SU-DHL-6 (cell line): ENCODE results near the gene WASF3.
"Not testable (repeated sequence)": the region's sequence is repeated elsewhere in the genome, so short reads cannot be mapped to it uniquely, and the experiment has no call there.

Experiments
- H2AFZ ChIP-seq: fragments of 200-600 bp; sonication (generic); 2 replicates; pipeline ENCODE4 v1.6.1; 2014; ENCODE audit warnings: low read depth, mild to moderate bottlenecking, moderate library complexity, mixed read lengths, antibody characterized with exemption, low read length; ENCODE audit not compliant: severe bottlenecking
- H3F3A ChIP-seq: fragments of 200-600 bp; shearing (Covaris generic); 2 replicates; pipeline ENCODE4 v1.6.0; 2016; ENCODE audit warnings: antibody characterized with exemption, mild to moderate bottlenecking; ENCODE audit not compliant: insufficient read depth
- H3K27ac ChIP-seq: fragments of 200-600 bp; sonication (generic); 2 replicates; pipeline ENCODE4 v1.5.1; 2016; ENCODE audit warnings: low read depth, mild to moderate bottlenecking, low read length, moderate library complexity, mixed read lengths
- H3K27me3 ChIP-seq: fragments of 200-600 bp; sonication (generic), shearing (Covaris generic); 2 replicates; pipeline ENCODE4 v1.6.0; 2014; ENCODE audit warnings: mild to moderate bottlenecking, low read length
- H3K36me3 ChIP-seq: fragments of 200-600 bp; sonication (generic); 2 replicates; pipeline ENCODE4 v1.6.1; 2014; ENCODE audit warnings: mild to moderate bottlenecking, low read length, mixed read lengths
- H3K4me2 ChIP-seq: fragments of 300-600, 200-600 bp; shearing (Covaris generic), sonication (generic); 2 replicates; pipeline ENCODE4 v1.6.0; 2014; ENCODE audit warnings: low read length, low read depth, mild to moderate bottlenecking; ENCODE audit not compliant: poor library complexity, severe bottlenecking
- H3K4me3 ChIP-seq: fragments of 200-600 bp; sonication (generic); 2 replicates; pipeline ENCODE4 v1.5.1; 2014; ENCODE audit warnings: antibody characterized with exemption, low read length, mild to moderate bottlenecking, mixed read lengths; ENCODE audit not compliant: insufficient read depth, poor library complexity, severe bottlenecking
- H3K79me2 ChIP-seq: fragments of 200-600 bp; sonication (generic); 2 replicates; pipeline ENCODE4 v1.6.1; 2014; ENCODE audit warnings: mild to moderate bottlenecking, low read length, moderate library complexity; ENCODE audit not compliant: insufficient read depth
- H3K9ac ChIP-seq: fragments of 200-600 bp; sonication (generic); 2 replicates; pipeline ENCODE4 v1.7.0; 2014; ENCODE audit warnings: mild to moderate bottlenecking, low read length
- H3K9me2 ChIP-seq: fragments of 200-600 bp; sonication (generic); replicated peaks from 2 replicates; pipeline ENCODE4 v1.6.1; 2014; ENCODE audit warnings: low read length; ENCODE audit not compliant: insufficient read depth
- H3K9me3 ChIP-seq: fragments of 200-600 bp; sonication (generic); 2 replicates; pipeline ENCODE4 v1.6.1; 2014; ENCODE audit warnings: low read length, mixed read lengths; ENCODE audit not compliant: insufficient read depth
- H4K20me1 ChIP-seq: fragments of 200-600 bp; sonication (generic); 2 replicates; pipeline ENCODE4 v1.6.1; 2014; ENCODE audit warnings: low read depth, mild to moderate bottlenecking, antibody characterized with exemption, low read length, moderate library complexity, mixed read lengths
- EZH2phosphoT487 ChIP-seq: fragments of 200-600 bp; sonication (generic), shearing (Covaris generic); conservative IDR thresholded peaks from 2 replicates; pipeline ENCODE4 v1.6.1; 2018; ENCODE audit warnings: mild to moderate bottlenecking, antibody characterized with exemption, low read length, moderate library complexity, mixed read lengths
- TF ChIP-seq, protein P1 (sequence below): fragments of 200-600 bp; sonication (generic); IDR thresholded peaks from one replicate; pipeline ENCODE4 v1.5.1; 2017; ENCODE audit warnings: antibody characterized with exemption, mild to moderate bottlenecking, low read length, moderate library complexity; ENCODE audit not compliant: insufficient read depth, poor library complexity, severe bottlenecking

WASF3 gene

DNA sequence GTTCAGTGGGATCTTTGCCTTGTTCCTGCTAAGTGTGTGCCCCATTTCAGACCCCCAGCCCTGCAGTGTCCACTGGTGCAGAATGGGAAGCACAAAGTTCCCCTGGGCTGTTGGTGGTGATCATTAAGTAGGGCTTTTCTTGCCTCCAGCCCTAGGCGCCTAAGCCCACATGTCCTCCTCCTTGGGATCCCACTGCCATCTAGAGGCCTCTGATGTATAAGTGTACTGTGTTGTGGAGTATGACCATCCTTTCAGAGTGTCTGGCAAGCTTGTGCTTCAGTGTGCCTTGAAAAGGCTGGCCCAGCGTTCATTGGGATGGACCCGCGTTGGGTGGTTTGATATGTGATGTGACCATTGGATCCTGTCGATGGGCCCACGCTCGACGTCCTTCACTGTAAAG is 71.2 kb downstream of the WASF3 start:
- H3K4me2 ChIP-seq = no peak overlapping the region
- no peak overlapping the region for H3K4me3 ChIP-seq
- H4K20me1 ChIP-seq = no peaks in the 10 kb centered on the region
- H3K27me3 ChIP-seq = no peaks in the 10 kb centered on the region
- H3K9ac ChIP-seq = no peak overlapping the region
- no peaks in the 10 kb centered on the region for H3K9me2 ChIP-seq
- H3K27ac ChIP-seq = no peak overlapping the region
- no peaks in the 10 kb centered on the region for H3K79me2 ChIP-seq
- no peaks in the 10 kb centered on the region for H3F3A ChIP-seq
- no peak overlapping the region for H2AFZ ChIP-seq
- H3K36me3 ChIP-seq = no peaks in the 10 kb centered on the region
- H3K9me3 ChIP-seq = peaks cover 8% of the 10 kb centered on the region; the same call in 1 of the 2 replicates
- TF ChIP-seq, protein P1, sequence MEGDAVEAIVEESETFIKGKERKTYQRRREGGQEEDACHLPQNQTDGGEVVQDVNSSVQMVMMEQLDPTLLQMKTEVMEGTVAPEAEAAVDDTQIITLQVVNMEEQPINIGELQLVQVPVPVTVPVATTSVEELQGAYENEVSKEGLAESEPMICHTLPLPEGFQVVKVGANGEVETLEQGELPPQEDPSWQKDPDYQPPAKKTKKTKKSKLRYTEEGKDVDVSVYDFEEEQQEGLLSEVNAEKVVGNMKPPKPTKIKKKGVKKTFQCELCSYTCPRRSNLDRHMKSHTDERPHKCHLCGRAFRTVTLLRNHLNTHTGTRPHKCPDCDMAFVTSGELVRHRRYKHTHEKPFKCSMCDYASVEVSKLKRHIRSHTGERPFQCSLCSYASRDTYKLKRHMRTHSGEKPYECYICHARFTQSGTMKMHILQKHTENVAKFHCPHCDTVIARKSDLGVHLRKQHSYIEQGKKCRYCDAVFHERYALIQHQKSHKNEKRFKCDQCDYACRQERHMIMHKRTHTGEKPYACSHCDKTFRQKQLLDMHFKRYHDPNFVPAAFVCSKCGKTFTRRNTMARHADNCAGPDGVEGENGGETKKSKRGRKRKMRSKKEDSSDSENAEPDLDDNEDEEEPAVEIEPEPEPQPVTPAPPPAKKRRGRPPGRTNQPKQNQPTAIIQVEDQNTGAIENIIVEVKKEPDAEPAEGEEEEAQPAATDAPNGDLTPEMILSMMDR = no peak
- TF ChIP-seq EZH2phosphoT487 = no peak

DNA sequence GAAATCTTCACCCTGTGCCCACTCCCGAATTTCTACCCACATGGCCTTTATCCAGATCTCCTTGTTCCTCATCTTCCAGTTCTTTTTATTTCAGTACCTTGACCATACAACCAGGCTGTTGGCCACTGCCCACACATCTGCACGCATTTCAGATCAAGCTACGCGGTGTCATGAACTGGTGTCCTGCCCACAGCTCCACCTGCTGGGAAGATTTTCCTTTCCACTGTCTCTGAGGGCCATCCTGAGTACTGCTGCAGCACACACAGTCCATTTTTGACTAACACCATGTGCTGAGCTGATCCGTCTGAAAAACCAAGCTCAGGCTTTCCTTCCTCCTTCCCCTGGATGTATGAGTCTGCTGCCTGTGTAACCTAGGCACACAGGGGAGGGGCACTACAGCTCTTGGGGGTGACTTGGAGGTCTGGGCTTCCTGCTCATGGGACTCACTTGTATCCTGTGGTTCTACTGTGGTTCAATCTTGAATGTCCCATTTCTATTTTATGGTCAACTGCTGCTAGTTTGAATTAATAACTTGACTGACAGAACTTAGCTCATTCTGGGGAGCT is 71.9 kb downstream of the WASF3 start:
- Histone ChIP-seq H4K20me1 (no peaks in the 10 kb centered on the region), H3K9me3 (peaks cover 4% of the 10 kb centered on the region; the same call in 1 of the 2 replicates), H3K27ac (no peak overlapping the region), H3K4me3 (no peak overlapping the region), H3K9me2 (no peaks in the 10 kb centered on the region), H3K9ac (no peak overlapping the region), H3K27me3 (no peaks in the 10 kb centered on the region), H3F3A (no peaks in the 10 kb centered on the region), H2AFZ (no peak overlapping the region), H3K4me2 (no peak overlapping the region), H3K36me3 (no peaks in the 10 kb centered on the region), H3K79me2 (no peaks in the 10 kb centered on the region)
- TF ChIP-seq, protein P1 = no peak
- no peak for TF ChIP-seq EZH2phosphoT487

DNA sequence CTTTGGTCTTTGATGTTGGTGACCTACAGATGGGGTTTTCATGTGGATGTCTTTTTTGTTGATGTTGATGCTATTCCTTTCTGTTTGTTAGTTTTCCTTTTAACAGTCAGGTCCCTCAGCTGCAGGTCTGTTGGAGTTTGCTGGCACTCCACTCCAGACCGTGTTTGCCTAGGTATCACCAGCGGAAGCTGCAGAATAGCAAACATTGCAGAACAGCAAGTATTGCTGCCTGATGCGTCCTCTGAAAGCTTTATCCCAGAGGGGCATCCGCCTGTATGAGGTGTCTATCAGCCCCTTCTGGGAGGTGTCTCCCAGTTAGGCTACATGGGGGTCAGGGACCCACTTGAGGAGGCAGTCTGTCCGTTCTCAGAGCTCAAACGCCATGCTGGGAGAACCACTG is 78.2 kb downstream of the WASF3 start:
- not testable (repeated sequence) for H4K20me1 ChIP-seq, H3K4me3 ChIP-seq, H3K4me2 ChIP-seq, H3K36me3 ChIP-seq, H3K79me2 ChIP-seq, H3F3A ChIP-seq, H3K27me3 ChIP-seq, H3K9me2 ChIP-seq, H3K9ac ChIP-seq, H2AFZ ChIP-seq, H3K9me3 ChIP-seq, H3K27ac ChIP-seq

DNA sequence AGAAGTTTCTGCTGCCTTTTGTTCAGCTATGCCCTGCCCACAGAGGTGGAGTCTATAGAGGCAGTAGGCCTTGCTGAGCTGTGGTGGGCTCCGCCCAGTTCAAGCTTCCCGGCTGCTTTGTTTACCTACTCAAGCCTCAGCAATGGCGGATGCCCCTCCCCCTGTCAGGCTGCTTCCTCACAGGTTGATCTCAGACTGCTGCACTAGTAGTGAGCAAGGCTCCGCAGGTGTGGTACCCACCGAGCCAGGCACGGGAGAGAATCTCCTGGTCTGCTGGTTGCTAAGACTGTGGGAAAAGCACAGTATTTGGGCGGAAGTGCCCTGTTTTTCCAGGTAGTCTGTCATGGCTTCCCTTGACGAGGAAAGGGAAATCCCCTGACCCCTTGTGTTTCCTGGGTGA is 78.6 kb downstream of the WASF3 start:
- H3K9me3 ChIP-seq, H3K36me3 ChIP-seq, H3K4me2 ChIP-seq, H3K27ac ChIP-seq, H3F3A ChIP-seq, H4K20me1 ChIP-seq, H3K79me2 ChIP-seq, H3K27me3 ChIP-seq, H3K9ac ChIP-seq, H2AFZ ChIP-seq, H3K9me2 ChIP-seq, H3K4me3 ChIP-seq: not testable (repeated sequence)
